ENCODE results near the gene WFDC1. TPM values are rescaled to one million over a fixed set of nuclear protein-coding genes. Genes with fewer than 3 reads are reported as not detected.

Gene WFDC1
- total RNA-seq, 1 donor from 2014 or later = not detected

DNA sequence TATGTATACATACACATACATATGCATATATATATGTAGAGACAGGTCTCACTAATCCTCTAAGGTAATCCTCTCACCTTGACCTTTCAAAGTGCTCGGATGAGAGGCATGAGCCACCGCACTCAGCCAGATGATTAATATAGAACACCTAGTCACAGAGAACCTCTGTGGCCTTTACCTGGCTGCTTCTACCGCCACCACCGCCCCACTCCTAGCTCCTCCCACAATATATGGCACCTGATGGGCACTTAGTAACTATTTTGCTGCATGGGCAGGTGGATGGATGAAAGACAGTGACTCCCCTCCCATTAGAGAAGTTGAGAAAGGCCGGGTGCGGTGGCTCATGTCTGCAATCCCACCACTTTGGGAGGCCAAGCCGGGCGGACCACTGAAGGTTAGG, 57.0 kb downstream of the WFDC1 start:
- intact Hi-C loops (cut with micrococcal nuclease) = no loop called here

DNA sequence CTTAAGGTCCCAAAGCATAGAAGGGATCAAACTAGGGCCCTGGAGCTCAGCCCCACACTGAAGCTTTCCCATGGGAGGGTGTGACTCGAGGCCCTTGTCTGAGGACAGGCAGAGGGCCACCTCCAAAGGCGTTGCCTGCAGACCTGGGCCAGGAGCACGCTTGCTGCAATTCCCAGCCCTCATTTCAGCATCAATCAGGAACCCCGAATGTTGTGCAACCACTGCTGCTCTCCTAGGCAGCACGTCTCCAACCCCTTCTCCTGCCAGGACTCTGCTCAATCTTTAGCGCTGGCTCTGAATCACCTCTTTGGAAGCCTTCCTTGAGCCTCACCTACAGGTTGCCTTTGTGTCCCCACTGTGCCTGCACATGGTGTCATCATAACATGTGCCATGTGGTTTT, 59.6 kb downstream of the WFDC1 start:
- intact Hi-C loops (cut with micrococcal nuclease) = no loop called here

DNA sequence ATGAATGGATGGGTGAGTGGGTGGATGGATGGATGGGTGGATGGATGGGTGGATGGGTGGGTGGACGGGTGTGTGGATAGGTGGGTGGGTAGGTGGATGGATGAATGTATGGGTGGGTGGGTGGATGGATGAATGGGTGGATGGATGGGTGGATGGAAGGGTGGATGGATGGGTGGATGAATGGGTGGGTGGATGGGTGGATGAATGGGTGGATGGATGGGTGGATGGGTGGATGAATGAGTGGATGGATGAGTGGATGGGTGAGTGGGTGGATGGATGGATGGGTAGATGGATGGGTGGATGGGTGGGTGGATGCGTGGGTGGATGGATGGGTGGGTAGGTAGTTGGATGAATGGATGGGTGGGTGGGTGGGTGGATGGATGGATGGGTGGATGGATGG, 60.5 kb downstream of the WFDC1 start:
- intact Hi-C loops (cut with micrococcal nuclease) = no loop called here

DNA sequence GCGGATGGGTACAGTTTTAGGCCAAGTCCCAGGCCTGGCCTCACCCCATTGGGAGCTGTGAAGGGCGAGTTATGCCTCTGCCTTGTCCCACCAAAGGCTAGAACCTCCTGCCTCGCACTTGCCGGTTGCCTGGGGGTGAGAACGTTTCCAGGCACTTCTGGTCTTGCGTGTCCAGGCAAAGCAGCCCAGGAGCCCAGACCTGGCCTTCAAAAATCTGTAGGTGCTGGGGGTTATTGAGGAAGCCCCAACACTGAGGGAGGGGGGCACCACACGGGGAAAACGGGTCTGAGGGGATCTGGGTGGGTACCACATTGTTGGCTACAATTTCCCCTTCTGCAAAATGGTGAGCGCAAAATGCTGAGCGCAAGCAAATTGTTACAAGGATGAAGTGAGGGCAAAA, 61.5 kb downstream of the WFDC1 start:
- intact Hi-C loops (cut with micrococcal nuclease) = no loop called here

DNA sequence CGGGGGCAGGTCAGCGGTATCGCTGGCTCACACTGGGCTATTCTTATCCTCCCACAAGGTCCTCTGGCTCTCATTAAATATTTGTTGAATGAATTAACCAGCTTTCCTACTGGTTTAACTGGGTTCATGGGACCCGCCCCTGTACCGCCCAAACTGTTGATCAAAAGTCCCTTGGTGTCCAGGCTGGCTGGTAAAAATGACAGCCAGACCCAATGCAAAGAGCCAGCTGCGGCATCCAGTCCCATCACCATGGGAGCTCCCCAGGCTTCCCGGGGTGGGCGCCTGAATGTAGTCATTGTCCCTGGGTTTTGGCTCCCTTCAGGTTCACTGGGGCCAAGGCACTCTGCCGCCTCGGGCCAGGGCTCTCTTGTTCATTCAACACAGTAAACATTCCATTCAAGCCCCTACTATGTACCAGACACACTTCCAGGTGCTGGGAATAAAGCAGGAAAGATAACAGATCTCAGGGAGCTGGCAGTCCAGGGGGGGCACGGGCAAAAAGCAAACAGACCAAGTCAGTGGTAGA, 62.0 kb downstream of the WFDC1 start:
- intact Hi-C loops (cut with micrococcal nuclease) = no loop called here

DNA sequence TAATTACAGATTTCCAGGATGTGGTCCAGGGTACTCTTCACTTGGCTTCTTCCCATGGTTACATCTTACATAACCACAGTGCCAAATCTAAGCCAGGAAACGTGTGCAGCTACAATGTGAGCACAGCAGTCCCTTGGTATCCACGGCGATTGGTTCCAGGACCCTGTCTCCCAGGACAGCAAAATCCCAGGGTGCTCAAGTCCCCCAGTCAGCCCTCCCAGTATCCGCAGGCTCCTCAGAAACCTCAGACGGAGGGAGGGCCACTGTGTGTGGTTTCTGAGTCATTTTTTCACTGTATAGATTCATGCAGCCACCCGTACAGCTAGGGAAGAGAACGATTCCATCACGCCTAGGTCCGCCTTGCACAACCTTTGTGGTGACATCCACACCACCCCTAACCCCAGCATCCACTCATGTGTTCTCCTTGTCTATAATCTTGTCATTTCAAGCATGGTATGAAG, 62.5 kb downstream of the WFDC1 start:
- intact Hi-C loops (cut with micrococcal nuclease) = no loop called here

DNA sequence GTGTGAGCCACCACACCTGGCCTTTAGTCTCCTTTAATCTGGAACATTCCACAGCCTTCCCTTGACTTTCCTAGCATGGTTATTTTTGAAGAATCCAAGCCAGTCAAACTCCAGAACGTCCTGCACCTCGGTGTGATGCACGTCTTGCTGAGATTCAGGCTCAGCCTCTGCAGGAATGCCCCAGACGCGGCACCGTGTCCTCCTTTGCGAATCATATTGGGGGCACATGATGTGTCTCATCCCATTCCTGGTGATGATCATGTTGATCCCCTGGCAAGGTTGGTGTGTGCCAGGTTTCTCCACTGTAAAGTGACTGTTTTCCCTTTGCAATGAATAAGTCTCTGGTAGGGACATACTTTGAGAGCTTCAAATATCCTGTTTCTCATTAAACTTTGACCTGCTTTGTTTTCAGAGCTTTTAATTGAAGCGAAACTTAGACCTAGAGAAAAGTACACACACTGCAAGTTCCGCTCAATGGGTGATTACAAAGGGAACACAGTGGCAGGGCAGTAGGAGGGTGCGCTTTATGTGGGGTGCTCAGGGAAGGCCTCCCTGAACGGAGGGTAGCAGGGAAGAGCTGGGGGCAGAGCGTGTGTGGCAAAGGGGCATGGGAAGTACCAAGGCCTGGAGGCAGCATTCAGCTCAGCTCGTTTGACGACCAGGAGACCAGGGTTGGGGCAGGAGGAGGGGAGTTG, 64.1 kb downstream of the WFDC1 start:
- intact Hi-C loops (cut with micrococcal nuclease) = no loop called here

DNA sequence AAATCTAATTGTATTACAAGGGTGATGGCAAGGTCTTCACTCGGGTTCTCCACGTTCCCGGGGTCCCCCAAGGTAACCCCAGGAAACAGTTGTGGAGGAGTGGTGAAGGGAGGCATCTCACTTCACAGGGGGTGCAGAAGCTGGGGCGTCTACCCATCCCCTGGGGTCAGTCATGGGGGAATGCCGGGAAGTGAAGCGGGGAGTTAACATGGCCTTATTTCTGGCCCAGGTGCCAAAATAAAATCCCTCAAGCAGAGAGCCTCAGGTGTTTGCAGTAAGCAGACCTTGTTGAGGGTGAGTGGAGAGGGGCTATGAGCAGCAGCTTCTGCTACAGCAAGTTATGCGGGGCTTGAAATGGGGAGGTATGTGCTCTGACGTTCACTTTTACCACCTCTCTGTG, 64.6 kb downstream of the WFDC1 start:
- intact Hi-C loops (cut with micrococcal nuclease) = no loop called here

DNA sequence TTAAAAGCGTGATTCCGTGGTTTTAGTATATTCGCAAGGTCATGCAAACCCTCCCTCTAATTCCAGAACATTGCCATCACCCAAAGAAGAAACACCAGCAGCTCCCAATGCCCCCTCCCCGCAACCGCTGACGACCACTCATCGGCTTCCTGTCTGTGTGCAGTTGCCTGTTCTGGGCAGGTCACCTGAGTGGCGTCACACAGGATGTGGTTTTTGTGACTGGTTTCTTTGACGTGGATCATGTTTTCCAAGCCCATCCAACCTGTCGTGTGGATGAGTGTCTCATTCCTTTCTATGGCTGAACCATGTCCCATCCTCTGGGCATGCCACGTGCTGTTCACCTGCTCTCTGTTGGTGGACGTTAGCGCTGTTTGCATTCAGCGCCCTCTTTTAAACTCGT, 65.5 kb downstream of the WFDC1 start:
- intact Hi-C loops (cut with micrococcal nuclease) = no loop called here

DNA sequence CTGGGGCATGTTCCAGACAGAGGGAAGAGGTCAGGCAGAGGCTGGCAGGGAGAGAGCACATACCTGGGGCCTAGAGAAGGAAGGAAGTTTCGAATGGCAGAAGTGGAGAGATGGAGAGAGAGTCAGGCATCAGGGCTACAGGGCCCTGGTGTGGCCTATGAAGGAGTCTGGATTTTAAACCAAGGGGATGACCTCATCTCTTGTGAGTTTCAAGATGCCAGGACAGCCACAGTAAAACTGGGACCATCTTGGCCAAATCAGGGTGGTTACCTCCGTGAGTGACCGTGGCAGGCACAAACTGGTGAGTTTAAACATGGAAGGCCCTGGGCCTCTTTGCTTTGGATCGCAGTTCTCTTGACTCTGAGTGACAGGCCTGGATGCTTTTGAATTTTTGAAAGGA, 66.1 kb downstream of the WFDC1 start:
- intact Hi-C loops (cut with micrococcal nuclease) = no loop called here

DNA sequence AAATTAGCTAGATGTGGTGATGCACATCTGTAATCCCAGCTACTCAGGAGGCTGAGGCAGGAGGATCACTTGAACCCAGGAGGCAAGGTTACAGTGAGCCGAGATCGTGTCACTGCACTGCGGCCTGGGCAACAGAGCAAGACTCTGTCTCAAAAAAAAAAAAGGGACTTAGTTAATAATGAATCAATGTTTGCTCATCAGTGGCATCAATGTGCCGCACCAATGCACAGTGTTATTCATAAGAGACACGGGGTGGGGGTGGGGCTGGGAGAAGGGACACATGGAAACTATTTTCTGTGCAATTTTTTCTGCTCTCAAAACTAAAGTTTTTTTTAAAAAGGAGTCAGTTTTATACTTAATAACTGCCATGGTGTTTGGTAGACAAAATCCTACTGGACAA, 66.9 kb downstream of the WFDC1 start:
- intact Hi-C loops (cut with micrococcal nuclease) = no loop called here

DNA sequence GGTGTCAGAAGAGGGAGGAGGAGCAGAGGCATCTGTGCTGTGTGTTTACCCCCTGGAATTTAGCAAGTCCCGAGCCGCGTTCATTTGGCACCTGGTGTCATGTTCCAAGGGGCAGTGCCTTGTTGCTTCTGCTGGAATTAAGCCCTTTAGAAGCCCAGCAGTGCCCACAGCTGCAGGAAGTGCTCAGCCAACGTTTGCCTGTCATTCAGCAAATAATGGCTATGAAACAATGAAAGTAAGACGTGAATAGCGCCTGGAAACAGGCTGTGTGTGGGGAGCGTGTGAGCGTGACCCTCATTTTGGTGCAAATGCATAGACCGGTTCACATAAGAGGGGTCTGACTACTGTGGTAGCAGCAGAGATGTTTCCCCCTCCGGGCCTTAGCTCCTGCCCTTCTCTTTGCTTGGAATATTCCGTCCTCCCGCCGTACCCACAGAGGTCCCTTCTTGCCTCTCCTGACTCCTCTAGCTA, 67.8 kb downstream of the WFDC1 start:
- intact Hi-C loops (cut with micrococcal nuclease) = no loop called here

DNA sequence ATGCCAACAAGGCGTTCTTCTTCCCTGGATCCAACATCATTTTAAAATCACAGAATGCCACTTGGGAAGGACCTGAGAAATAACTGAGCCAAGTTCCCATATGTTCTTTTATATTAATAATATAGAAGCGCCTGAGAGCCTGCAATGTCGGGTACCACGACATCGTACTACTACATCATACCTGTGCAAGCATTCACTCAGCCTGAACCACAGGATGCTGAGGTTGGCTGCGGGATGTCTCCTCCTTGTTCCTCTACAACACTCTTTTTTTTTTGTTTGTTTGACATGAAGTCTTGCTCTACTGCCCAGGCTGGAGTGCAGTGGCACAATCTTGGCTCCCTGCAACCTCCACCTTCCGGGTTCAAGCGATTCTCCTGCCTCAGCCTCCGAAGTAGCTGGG, 71.5 kb downstream of the WFDC1 start:
- intact Hi-C loops (cut with micrococcal nuclease) = no loop called here

DNA sequence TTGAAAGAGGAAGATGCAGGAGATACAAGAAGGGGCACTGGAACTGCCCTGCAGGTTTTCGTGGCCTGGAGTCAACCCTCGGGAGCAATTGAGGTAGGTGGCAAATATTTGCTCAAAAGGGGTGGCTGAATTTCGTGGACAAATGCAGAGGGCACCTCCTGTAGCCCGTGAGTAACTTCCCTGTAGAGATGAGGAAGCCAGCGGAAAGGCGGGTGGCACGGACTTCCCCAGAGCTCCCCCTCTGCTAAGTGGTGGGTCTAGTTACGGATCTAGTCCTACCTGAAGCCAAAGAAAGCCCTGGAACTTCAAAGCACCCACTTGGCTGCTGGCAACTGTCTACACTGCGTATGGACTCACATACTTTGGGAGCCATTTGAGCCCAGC, 72.6 kb downstream of the WFDC1 start:
- intact Hi-C loops (cut with micrococcal nuclease) = no loop called here

DNA sequence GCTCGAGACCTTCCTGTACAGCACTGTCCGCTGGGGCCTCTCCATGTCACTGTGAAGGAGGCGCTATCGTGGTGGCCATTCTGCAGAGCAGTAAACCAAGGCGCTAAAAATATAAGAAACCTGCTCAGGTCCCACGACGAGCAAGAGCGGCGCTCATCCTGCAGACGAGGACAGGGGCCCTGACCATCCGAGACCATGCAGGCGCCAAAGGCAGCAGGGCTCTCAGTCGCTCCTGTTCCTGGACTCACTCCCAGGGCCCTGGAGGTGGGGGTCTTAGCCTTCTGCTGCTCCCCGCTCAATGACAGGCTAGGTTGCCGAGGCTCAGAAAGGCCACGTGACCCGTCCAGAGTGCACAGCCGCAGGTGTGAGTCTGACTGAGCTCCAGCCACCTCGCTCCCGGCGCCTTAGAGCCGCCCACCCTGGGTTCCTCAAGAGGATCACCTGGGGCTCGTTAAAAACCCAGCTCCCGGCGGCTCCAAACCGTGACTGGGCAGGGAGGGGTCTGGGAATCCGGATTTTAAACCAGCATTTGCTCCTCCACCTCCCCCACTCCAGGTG, 73.2 kb downstream of the WFDC1 start:
- intact Hi-C loops (cut with micrococcal nuclease) = no loop called here

DNA sequence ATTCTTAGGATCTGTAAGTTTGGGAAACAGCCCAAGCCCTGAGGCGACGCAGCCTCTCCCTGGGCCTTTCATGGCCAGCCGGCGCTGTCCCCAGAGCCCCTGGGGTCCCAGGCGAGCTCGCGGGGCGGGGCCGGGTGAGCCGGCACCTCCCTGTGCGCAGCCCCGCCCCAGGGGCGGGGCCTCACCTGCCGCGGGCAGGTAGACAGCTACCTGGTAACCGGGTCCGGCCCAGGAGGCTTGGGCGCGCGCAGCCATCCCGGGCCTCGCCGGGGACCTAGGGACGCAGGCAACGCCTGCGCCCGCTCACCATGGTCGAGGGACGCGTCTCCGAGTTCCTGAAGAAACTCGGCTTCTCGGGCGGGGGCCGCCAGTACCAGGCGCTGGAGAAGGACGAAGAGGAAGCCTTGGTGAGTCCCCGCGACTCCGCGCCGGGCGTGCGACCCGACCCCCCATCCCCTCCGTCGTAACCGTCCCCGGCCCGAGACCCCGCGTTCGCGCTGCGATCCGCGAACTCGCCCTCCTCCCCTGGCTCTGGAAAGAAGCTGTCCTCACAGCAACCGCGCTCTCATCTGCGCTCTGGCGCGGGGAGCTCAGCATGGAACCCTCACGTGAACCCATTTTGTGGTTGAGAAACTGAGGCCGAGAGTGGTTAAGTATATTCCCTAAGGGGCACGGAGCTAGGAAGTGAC, 73.8 kb downstream of the WFDC1 start, which contains the start of gene ATP2C2:
ATP2C2 (plus strand) TSS at position 231 of the 689 bp plus-strand sequence; CDS start at position 309, 78 bp downstream.
- intact Hi-C loops (cut with micrococcal nuclease) = no loop called here

DNA sequence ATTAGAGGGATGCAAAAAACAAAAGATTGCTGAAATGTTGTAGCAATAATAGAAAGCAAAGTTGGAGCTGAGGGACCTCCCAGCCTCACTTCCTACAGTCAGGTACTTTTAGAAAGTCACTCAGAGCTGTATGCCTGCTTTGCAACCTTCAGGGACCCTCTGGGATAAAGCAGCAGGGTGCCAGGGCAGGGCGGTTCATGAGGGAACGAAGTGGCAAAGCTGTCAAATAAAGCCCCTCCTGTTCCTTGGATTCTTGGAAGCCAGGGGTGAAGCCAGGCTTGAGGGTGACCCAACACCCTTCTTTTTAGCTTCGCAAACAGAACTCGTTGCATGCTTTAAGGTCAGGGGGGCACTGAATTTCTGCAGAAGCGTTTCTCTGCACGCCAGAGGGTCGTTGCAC, 74.4 kb downstream of the WFDC1 start:
- intact Hi-C loops (cut with micrococcal nuclease) = no loop called here

DNA sequence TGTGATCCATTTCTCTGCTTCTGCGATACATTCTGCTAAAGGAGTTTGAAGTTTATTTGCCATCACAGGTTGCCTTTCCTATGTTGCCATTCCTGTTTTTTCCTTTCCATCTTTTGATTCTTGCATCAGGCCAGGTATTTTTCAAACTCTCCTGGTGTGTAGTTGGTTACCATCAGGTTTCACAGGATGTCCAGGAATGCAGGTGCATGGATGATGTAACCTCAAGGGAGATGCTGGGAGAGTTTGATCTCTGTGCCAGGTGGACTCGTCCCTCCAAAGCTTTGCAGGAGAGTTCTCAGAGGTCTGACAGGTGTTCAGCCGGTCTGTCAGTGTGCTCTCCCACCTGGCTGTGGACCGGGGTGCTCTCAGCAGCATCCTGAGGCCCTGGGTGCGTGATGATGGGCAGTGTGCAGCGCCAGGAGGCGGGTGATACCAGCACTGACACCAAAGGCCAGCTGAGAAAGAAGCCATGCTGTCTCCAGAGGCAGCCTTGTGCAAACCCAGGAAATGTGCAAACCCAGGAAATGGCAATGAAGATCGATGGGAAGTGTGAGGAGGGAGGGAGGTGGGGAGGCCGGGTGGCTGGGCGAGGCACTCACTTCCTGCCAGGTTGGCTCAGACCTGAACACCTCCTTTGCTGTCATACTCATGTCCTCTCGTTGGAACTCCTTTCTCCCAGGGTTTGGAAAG, 75.4 kb downstream of the WFDC1 start:
- intact Hi-C loops (cut with micrococcal nuclease) = no loop called here

DNA sequence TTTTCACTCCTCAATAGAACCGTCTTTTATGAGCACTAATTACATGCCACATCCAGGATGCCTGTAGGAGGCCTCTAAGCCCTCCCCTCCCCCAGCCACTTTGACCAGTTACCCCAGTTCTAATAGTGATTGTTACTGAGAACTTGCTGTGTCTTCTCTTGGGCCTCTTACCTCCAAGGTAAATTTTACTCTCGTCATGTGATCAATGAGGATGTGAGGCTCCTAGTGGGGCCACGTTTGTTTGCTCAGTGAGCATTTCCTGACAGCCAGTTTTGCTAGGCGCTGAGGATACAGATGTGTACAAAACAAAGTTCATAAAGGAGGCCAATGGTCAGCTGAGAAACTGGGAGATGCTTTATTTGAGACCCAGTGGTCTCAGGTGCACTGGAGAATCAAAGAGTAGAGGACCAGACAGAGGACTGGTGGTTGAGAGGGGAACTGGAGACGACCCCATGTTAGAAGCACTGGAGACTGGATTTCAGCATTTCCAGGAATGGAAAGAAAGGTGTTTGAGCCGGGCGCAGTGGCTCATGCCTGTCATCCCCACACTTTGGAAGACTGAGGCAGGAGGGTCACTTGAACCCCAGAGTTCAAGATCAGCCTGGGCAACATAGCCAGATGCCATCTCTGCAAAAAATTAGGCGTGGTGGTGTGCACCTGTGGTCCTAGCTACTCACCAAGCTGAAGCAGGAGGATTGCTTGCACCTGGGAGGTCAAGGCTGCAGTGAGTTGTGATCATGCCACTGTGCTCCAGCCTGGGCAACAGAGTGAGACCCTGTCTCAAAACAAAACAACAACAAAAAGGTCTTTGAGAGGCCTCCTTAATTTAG, 76.3 kb downstream of the WFDC1 start:
- intact Hi-C loops (cut with micrococcal nuclease) = no loop called here

DNA sequence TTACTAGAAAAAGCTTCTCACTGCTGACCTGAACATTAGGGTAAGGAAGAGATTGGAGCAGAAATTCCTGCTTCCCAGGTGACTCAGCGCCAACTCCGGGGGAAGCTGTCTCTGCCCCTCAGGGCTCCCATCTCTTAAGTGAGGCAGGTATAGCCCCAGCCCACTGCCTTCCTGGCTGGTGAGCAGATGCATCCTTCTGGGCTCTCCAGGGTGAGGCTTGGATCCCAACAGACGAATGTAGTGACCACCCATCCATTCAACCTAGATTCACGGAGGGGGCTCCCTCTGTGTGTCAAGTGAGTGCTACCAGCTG, 76.8 kb downstream of the WFDC1 start:
- intact Hi-C loops (cut with micrococcal nuclease) = no loop called here

DNA sequence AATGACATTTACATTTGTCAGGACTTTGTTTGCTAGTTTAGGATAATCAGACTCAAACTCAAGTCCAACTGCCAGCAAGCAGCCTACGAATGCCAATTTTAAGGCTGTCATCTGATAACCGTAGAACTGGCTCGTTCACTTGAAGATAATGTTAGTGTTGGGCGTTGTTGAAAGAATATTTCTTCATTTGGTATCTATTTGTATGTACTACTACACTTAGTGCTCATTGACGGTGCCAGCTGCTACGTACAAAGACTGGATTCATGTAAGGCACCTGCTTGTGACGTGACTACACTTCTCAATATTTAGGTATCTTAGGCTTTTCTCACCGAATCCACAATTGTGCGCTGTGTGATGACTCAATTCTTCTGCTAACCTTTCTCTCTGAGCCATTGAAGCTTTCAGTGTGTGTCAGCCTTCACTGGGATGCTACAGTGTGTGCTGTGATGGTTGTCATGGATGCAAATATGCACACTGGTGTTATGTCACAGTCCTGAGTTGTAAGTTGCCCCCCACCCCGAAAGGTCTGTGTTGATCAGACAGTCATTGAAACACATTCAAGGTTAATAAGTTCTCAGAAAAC, 79.3 kb downstream of the WFDC1 start:
- intact Hi-C loops (cut with micrococcal nuclease) = no loop called here
